A549 (cell line): ENCODE measurements around the gene ZNF419. TPM values are rescaled to one million over a fixed set of nuclear protein-coding genes. Genes with fewer than 3 reads are reported as not detected.
A peak's percentile ranks its signal among the peaks of the same experiment; 100 is the strongest.
"Not testable (repeated sequence)": the region's sequence is repeated elsewhere in the genome, so short reads cannot be mapped to it uniquely, and the experiment has no call there.

Experiments
- ATAC-seq, 2 experiments: fragments of 200-7000 bp in 1 of 2; fragments of >200 bp in 1 of 2; cut with Nextera tagmentation in 1 of 2; cut with Tn5 transposase in 1 of 2; 3 replicates each; pipeline versions ENCODE4 v1.8.0 to v1.9.1; 2018 to 2020; ENCODE audit warnings: mild to moderate bottlenecking in 1 of 2, moderate library complexity in 1 of 2
- CTCF ChIA-PET: fragments of 300-600 bp; sonication (Branson Sonifier 250); formaldehyde crosslinking; extraction: SDS; loops from one replicate; lab custom pipeline; 2021; ENCODE audit warnings: antibody characterized with exemption, inconsistent platforms; lab: Yijun Ruan, JAX
- POLR2A ChIA-PET: fragments of 350-600 bp; formaldehyde crosslinking; extraction: SDS; loops from one replicate; lab custom pipeline; 2021; ENCODE audit warnings: antibody characterized with exemption, inconsistent platforms; lab: Yijun Ruan, JAX
- DNase-seq, 2 experiments: peaks; one replicate each; pipeline versions ENCODE4 v3.0.0 to v3.0.0-alpha.2; 2011 to 2016; ENCODE audit warnings: low read depth in 1 of 2, low spot score in 1 of 2
- FAIRE-seq: peaks from 2 replicates; lab custom pipeline; 2011; peaks lifted over from hg19 to GRCh38; lab: Jason Lieb, UNC
- H3K27ac ChIP-seq, 2 experiments: fragments of >200 bp; sonication (Bioruptor Twin); formaldehyde crosslinking; 3 replicates each; pipeline ENCODE4 v1.5.1; 2016 to 2017
- H3K4me1 ChIP-seq: fragments of >200 bp; sonication (Bioruptor Twin); formaldehyde crosslinking; 3 replicates; pipeline ENCODE4 v1.6.1; 2016
- H3K4me2 ChIP-seq: fragments of >200 bp; sonication (Bioruptor Twin); formaldehyde crosslinking; 3 replicates; pipeline ENCODE4 v1.6.1; 2016
- H3K4me3 ChIP-seq: fragments of >200 bp; sonication (Bioruptor Twin); formaldehyde crosslinking; 3 replicates; pipeline ENCODE4 v1.5.1; 2016
- H3K9me3 ChIP-seq: fragments of >200 bp; sonication (Bioruptor Twin); formaldehyde crosslinking; 3 replicates; pipeline ENCODE4 v1.6.1; 2016
- ATOH8 ChIP-seq: fragments of 250-450 bp; sonication (Bioruptor Pico); IDR thresholded peaks from 2 replicates; pipeline ENCODE4 v1.5.0; 2020; ENCODE audit warnings: low read depth, mild to moderate bottlenecking, moderate library complexity
- BHLHE40 ChIP-seq: IDR thresholded peaks from 2 replicates; pipeline ENCODE4 v1.6.1; 2012; ENCODE audit warnings: low read depth, low read length, inconsistent platforms
- ELK1 ChIP-seq: fragments of 150-350 bp; IDR thresholded peaks from 2 replicates; pipeline ENCODE4 v1.6.1; 2014; ENCODE audit warnings: low read depth, mild to moderate bottlenecking, low read length
- ESRRA ChIP-seq: fragments of 150-350 bp; IDR thresholded peaks from 2 replicates; pipeline ENCODE4 v1.6.1; 2014; ENCODE audit warnings: mild to moderate bottlenecking, low read length, borderline replicate concordance
- FOSB ChIP-seq: fragments of 250-450 bp; sonication (Bioruptor Pico); IDR thresholded peaks from 2 replicates; pipeline ENCODE4 v1.5.0; 2020; ENCODE audit warnings: mild to moderate bottlenecking, moderate library complexity
- GATA3 ChIP-seq: IDR thresholded peaks from 2 replicates; pipeline ENCODE4 v1.6.1; 2012; ENCODE audit warnings: borderline replicate concordance
- HES2 ChIP-seq: fragments of >200 bp; sonication (Bioruptor Twin); formaldehyde crosslinking; IDR thresholded peaks from 2 replicates; pipeline ENCODE4 v1.6.1; 2016
- HEYL ChIP-seq: fragments of 250-450 bp; sonication (Bioruptor Pico); IDR thresholded peaks from 2 replicates; pipeline ENCODE4 v1.8.0; 2021; ENCODE audit warnings: mild to moderate bottlenecking, moderate library complexity
- HOXB13 ChIP-seq: fragments of 250-450 bp; sonication (Bioruptor Pico); IDR thresholded peaks from 2 replicates; pipeline ENCODE4 v1.5.0; 2020; ENCODE audit warnings: low read depth, mild to moderate bottlenecking, moderate library complexity
- HOXB5 ChIP-seq: fragments of 250-450 bp; sonication (Bioruptor Pico); IDR thresholded peaks from 2 replicates; pipeline ENCODE4 v1.5.0; 2020; ENCODE audit warnings: mild to moderate bottlenecking, moderate library complexity
- JUN ChIP-seq, 2 experiments: fragments of >200 bp; sonication (Bioruptor Twin); formaldehyde crosslinking; IDR thresholded peaks; 2 replicates in 1 of 2; 3 replicates in 1 of 2; pipeline ENCODE4 v1.6.1; 2016 to 2017
- JUNB ChIP-seq: fragments of >200 bp; sonication (Bioruptor Twin); formaldehyde crosslinking; IDR thresholded peaks from 2 replicates; pipeline ENCODE4 v1.6.1; 2016
- KDM1A ChIP-seq: fragments of 200-600 bp; sonication (generic); IDR thresholded peaks from 2 replicates; pipeline ENCODE4 v1.6.1; 2016; ENCODE audit warnings: low read depth, mild to moderate bottlenecking
- MAX ChIP-seq: IDR thresholded peaks from 2 replicates; pipeline ENCODE4 v1.6.1; 2012
- PHF8 ChIP-seq: fragments of 200-600 bp; sonication (generic); IDR thresholded peaks from 2 replicates; pipeline ENCODE4 v1.6.1; 2016; ENCODE audit warnings: low read depth, mild to moderate bottlenecking, antibody characterized with exemption, moderate library complexity, borderline replicate concordance
- POLR2A ChIP-seq: IDR thresholded peaks from 2 replicates; pipeline ENCODE4 v1.6.1; 2012; ENCODE audit warnings: mild to moderate bottlenecking, low read length
- RAD21 ChIP-seq, 2 experiments: fragments of >200 bp in 1 of 2; sonication (Bioruptor Twin) in 1 of 2; formaldehyde crosslinking in 1 of 2; IDR thresholded peaks in 1 of 2; conservative IDR thresholded peaks in 1 of 2; 2 replicates in 1 of 2; 3 replicates in 1 of 2; pipeline ENCODE4 v1.6.1; 2012 to 2018; ENCODE audit warnings: inconsistent platforms in 1 of 2
- RFX5 ChIP-seq: fragments of 450-650 bp; IDR thresholded peaks from 2 replicates; pipeline ENCODE4 v1.7.1; 2014; ENCODE audit warnings: antibody characterized with exemption, mild to moderate bottlenecking, moderate library complexity
- RNF2 ChIP-seq: fragments of 200-600 bp; sonication (generic); IDR thresholded peaks from 2 replicates; pipeline ENCODE4 v1.6.1; 2016; ENCODE audit warnings: low read depth, mild to moderate bottlenecking, antibody characterized with exemption, moderate library complexity, borderline replicate concordance
- TFCP2L1 ChIP-seq: fragments of 250-450 bp; sonication (Bioruptor Pico); IDR thresholded peaks from 2 replicates; pipeline ENCODE4 v1.5.0; 2021; ENCODE audit warnings: mild to moderate bottlenecking
- TP53 ChIP-seq: fragments of 250-450 bp; sonication (Bioruptor Pico); IDR thresholded peaks from 2 replicates; pipeline ENCODE4 v1.5.0; 2021; ENCODE audit warnings: mild to moderate bottlenecking, moderate library complexity
- ZFP36 ChIP-seq: fragments of 450-650 bp; IDR thresholded peaks from 2 replicates; pipeline ENCODE4 v1.6.1; 2014; ENCODE audit warnings: borderline replicate concordance; ENCODE audit not compliant: partially characterized antibody
- ZSCAN20 ChIP-seq: fragments of 250-450 bp; sonication (Bioruptor Pico); IDR thresholded peaks from 2 replicates; pipeline ENCODE4 v1.8.0; 2022; ENCODE audit warnings: mild to moderate bottlenecking, moderate library complexity
- WGBS: methylation state at CpG from one replicate; pipeline ENCODE4 v1.1.6; 2017; ENCODE audit errors: missing lambda C conversion rate; 5-methylcytosine and 5-hydroxymethylcytosine counted together
- polyA minus RNA-seq: library from RNA; depleted of rRNA, polyadenylated mRNA; stranded (reverse); fragments of >200 nt; gene quantifications from 2 replicates; pipeline ENCODE4 v1.2.3, GENCODE V29; 2011; rRNA and poly(A)+ RNA removed
- polyA plus RNA-seq, 4 experiments: library from polyadenylated mRNA; depleted of rRNA in 3 of 4; stranded (reverse); fragments of >200 nt; fragmentation: RNase III in 1 of 4; extraction: RNeasy Plus Mini Kit Qiagen cat#74134 plus additional on column Dnase treatment in 1 of 4; gene quantifications; 2 replicates in 3 of 4; 3 replicates in 1 of 4; pipeline ENCODE4 v1.2.3, GENCODE V29; 2011 to 2017
- TF ChIP-seq, protein P1 (sequence below): IDR thresholded peaks from 2 replicates; pipeline ENCODE4 v1.6.1; 2012

Gene ZNF419
- 11.8 and 12.1 TPM in 2 replicates for polyA plus RNA-seq (2011; rRNA removed)
- 4.7 and 6.9 TPM in 2 replicates for polyA plus RNA-seq (2012; cell fraction: cytosol; rRNA removed)
- polyA plus RNA-seq (2012; cell fraction: nucleus; rRNA removed) = 7.6 and 8.6 TPM in 2 replicates
- 8.0 to 9.0 TPM (median 8.2 TPM) in 3 replicates for polyA plus RNA-seq (2017; fragmentation: RNase III; extraction: RNeasy Plus Mini Kit Qiagen cat#74134 plus additional on column Dnase treatment)
- polyA minus RNA-seq = 9.6 and 10.1 TPM in 2 replicates

- peak; percentile 78 for FAIRE-seq
Measured at GRCh38 chr19:57487477-57488298, at the start of gene ZNF419. Gene ZNF419, plus strand, starts transcription at chr19:57487750. Its CDS starts 201 bp downstream, at chr19:57487951.

GRCh38 chr19:57437931-57438330 is 49.6 kb upstream of the ZNF419 start:
- POLR2A ChIA-PET = no interaction called here
- ATAC-seq = no peak

More at GRCh38 chr19:57487477-57488298, at the start of gene ZNF419:
- CTCF ChIA-PET, H3K4me1 ChIP-seq: not testable (repeated sequence)
- peak within 1 kb of the TSS; percentile 60 for H3K4me2 ChIP-seq
- ATAC-seq (peak; percentile 99 to 100), DNase-seq (peak; percentile 88 to 93)
- H3K4me3 ChIP-seq = peak within 1 kb of the TSS; percentile 82
- POLR2A ChIA-PET = interaction anchor here (1.1 kb wide), 1 partner anchor 12 kb away, joined by 6 read pairs; the partner anchor contains the start of gene ZNF773
- peaks cover 71% of the 10 kb centered on the region for H3K9me3 ChIP-seq
- H3K27ac ChIP-seq = peak within 1 kb of the TSS; percentile 69 to 87
- TF ChIP-seq KDM1A (peak; percentile 25; the same call in 1 of the 2 replicates), POLR2A (peak; percentile 45), GATA3 (peak; percentile 51; the same call in 1 of the 2 replicates), PHF8 (peak; percentile 48), JUN (IDR thresholded peaks at IDR 0.05) (peak in 1 of 2 experiments; percentile 54; a peak in 1 of 5 replicates), MAX (peak; percentile 30; the same call in 1 of the 2 replicates)
- WGBS = 4% methylated on average over 28 of the region's 69 CpGs

GRCh38 chr19:57438925-57439324 is 48.6 kb upstream of the ZNF419 start:
- ATAC-seq = no peak

More at GRCh38 chr19:57437931-57438330, 49.6 kb upstream of the ZNF419 start:
- Histone ChIP-seq H3K27ac (no peak overlapping the region), H3K4me3 (no peak overlapping the region), H3K9me3 (peaks cover 85% of the 10 kb centered on the region)
- DNase-seq (no peak), FAIRE-seq (no peak)
- CTCF ChIA-PET = no interaction called here
- 93% methylated on average over 4 of the region's 4 CpGs for WGBS
- TF ChIP-seq HEYL (CRISPR knock-in tag) = no peak
- TF ChIP-seq TFCP2L1 = no peak
- no peak for TF ChIP-seq HOXB13 (CRISPR knock-in tag)
- TF ChIP-seq ELK1 = no peak
- no peak for TF ChIP-seq RAD21 (conservative IDR thresholded peaks at IDR 0.05 in 1 of 2, IDR thresholded peaks at IDR 0.05 in 1 of 2)
- TF ChIP-seq, all 56 proteins: peak for 0
- Histone ChIP-seq H3K4me2 (no peak overlapping the region), H3K4me1 (no peaks in the 10 kb centered on the region)

More at GRCh38 chr19:57438925-57439324, 48.6 kb upstream of the ZNF419 start:
- Histone ChIP-seq H3K4me1 (no peaks in the 10 kb centered on the region), H3K4me2 (no peak overlapping the region), H3K9me3 (peaks cover 85% of the 10 kb centered on the region), H3K4me3 (no peak overlapping the region), H3K27ac (no peak overlapping the region)
- ChIA-PET POLR2A (no interaction called here), CTCF (interaction anchor here (0.6 kb wide), 1 partner anchor 253 kb away, joined by 3 read pairs; no protein-coding TSS in a partner anchor)
- DNase-seq (no peak), FAIRE-seq (no peak)
- TF ChIP-seq ATOH8 (CRISPR knock-in tag) = no peak
- no peak for TF ChIP-seq TP53
- no peak for TF ChIP-seq HOXB5 (CRISPR knock-in tag)
- TF ChIP-seq, protein P1, sequence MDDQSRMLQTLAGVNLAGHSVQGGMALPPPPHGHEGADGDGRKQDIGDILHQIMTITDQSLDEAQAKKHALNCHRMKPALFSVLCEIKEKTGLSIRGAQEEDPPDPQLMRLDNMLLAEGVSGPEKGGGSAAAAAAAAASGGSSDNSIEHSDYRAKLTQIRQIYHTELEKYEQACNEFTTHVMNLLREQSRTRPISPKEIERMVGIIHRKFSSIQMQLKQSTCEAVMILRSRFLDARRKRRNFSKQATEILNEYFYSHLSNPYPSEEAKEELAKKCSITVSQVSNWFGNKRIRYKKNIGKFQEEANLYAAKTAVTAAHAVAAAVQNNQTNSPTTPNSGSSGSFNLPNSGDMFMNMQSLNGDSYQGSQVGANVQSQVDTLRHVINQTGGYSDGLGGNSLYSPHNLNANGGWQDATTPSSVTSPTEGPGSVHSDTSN = no peak
- TF ChIP-seq HES2 = no peak
- no peak for TF ChIP-seq HOXB13 (CRISPR knock-in tag)
- no peak for TF ChIP-seq RFX5
- TF ChIP-seq RAD21 (conservative IDR thresholded peaks at IDR 0.05 in 1 of 2, IDR thresholded peaks at IDR 0.05 in 1 of 2) = no peak
- no peak for TF ChIP-seq FOSB (CRISPR knock-in tag)
- no peak for TF ChIP-seq GATA3
- TF ChIP-seq ESRRA = no peak
- TF ChIP-seq PHF8 = no peak
- no peak for TF ChIP-seq BHLHE40
- TF ChIP-seq ZSCAN20 = no peak
- no peak for TF ChIP-seq ZFP36
- TF ChIP-seq RNF2 = no peak
- TF ChIP-seq JUNB = no peak
- WGBS = 89% methylated on average over 9 of the region's 9 CpGs
